Measurements from ENCODE around the gene MYO15A.

- no peak for TF ChIP-seq EP300 (IDR thresholded peaks at IDR 0.05)
- no peak for TF ChIP-seq POLR2A (IDR thresholded peaks at IDR 0.05)
These were observed 58.3 kb downstream of the MYO15A start for GRCh38 chr17:18166894-18167293.
